GM19035 (cell line): ENCODE results near the gene RUFY3.
A peak's percentile ranks its signal among the peaks of the same experiment; 100 is the strongest.
"Not testable (repeated sequence)": the region's sequence is repeated elsewhere in the genome, so short reads cannot be mapped to it uniquely, and the experiment has no call there.

Source experiments
- ATAC-seq: cut with Tn5 transposase; IDR thresholded peaks from one replicate; pipeline ENCODE4 v1.9.1; 2021; ENCODE audit not compliant: unreplicated experiment

RUFY3 gene

GRCh38 chr4:70838666-70839588, 117.2 kb downstream of the RUFY3 start:
- peak; percentile 59 for ATAC-seq

- peak; percentile 49 for ATAC-seq
These were observed 117.9 kb downstream of the RUFY3 start, which contains the start of gene GRSF1 for GRCh38 chr4:70839589-70840093. GRSF1 (minus strand) TSS chr4:70839890; CDS start chr4:70839827, 63 bp downstream.

GRCh38 chr4:70840137-70840536, 118.4 kb downstream of the RUFY3 start:
- ATAC-seq, result not testable (repeated sequence)

GRCh38 chr4:70840631-70841030, 118.9 kb downstream of the RUFY3 start:
- ATAC-seq, result not testable (repeated sequence)

- ATAC-seq, result no peak
These were observed 119.4 kb downstream of the RUFY3 start for GRCh38 chr4:70841211-70841610.

GRCh38 chr4:70841951-70842350, 120.2 kb downstream of the RUFY3 start:
- no peak for ATAC-seq

- peak; percentile 26 for ATAC-seq
These were observed 121.1 kb downstream of the RUFY3 start for GRCh38 chr4:70842761-70843435.

GRCh38 chr4:70844180-70844579, 122.4 kb downstream of the RUFY3 start:
- no peak for ATAC-seq

- no peak for ATAC-seq
These were observed 127.5 kb downstream of the RUFY3 start for GRCh38 chr4:70849291-70849690.

- ATAC-seq, result no peak
These were observed 133.7 kb downstream of the RUFY3 start for GRCh38 chr4:70855464-70855863.
